ENCODE data around the gene EMILIN3.

The EMILIN3 gene, protein sequence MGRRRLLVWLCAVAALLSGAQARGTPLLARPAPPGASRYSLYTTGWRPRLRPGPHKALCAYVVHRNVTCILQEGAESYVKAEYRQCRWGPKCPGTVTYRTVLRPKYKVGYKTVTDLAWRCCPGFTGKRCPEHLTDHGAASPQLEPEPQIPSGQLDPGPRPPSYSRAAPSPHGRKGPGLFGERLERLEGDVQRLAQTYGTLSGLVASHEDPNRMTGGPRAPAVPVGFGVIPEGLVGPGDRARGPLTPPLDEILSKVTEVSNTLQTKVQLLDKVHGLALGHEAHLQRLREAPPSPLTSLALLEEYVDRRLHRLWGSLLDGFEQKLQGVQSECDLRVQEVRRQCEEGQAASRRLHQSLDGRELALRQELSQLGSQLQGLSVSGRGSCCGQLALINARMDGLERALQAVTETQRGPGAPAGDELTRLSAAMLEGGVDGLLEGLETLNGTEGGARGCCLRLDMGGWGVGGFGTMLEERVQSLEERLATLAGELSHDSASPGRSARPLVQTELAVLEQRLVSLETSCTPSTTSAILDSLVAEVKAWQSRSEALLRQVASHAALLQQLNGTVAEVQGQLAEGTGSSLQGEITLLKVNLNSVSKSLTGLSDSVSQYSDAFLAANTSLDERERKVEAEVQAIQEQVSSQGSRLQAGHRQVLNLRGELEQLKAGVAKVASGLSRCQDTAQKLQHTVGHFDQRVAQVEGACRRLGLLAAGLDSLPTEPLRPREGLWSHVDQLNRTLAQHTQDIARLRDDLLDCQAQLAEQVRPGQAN

DNA sequence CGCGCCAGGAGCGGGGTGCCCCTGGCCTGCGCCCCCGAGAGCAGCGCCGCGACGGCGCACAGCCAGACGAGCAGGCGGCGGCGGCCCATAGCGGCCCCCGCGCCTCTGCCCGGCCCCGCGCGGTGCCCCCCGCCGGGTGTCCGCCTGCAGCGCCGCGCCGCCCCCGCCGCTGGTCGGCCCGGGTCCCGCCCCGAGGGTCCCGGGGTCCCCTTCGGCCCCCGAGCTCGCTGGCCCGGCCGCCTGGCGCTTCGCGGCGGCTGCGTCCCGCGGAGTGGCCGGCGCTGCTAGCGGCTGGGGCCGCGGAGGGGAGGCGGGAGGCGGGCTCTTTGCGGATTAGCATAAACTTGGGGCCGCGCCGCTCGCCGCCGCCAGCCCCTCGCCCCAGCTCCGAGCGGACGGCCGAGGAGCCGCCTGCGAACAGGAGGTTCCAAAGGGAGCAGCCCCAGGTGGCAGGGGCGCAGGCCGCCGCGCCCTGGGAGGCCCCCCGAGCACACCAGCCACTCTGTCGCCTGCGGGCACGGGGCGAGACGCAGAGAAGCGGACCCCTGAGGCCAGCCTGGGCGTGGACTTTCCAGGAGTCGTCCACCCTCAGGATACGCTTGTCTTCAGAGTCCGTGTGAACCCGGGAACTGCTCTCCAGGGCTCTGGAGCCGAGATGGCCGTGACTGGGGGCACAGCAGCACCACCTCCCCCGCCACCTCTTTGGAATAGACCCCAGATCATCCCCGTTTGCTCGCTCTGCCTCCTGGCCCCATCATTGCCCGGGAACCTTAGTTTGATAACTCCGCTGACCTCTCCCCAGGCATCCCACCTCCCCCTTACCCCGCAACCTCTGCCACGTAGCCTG, at the start of gene EMILIN3:
Gene EMILIN3, minus strand, starts transcription at position 273 of the 847 bp plus-strand sequence. Its CDS starts 184 bp downstream, at position 89.
- no peak for DNase-seq (ENCODE audit: low spot score)

DNA sequence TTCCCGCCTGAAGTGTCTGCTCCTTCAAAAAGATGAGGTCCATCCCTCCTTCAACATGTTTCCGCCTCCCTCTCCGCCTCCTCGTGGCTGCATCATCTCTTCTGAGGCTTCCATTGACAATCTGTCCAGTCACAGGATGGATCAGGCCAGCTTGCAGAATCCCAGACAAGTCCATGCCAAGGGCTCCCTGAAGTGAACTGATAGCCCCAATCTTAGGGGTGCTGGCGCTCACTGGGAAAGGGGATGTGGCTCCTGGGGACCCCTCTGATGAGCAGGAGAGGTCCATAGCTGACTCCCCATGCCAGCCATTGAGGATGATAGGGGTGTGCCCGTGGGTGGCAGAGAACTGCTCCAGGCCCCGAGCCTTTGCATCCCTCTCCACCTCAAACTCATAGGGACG, 48.6 kb upstream of the EMILIN3 start:
- no peak for DNase-seq (ENCODE audit: low spot score)

DNA sequence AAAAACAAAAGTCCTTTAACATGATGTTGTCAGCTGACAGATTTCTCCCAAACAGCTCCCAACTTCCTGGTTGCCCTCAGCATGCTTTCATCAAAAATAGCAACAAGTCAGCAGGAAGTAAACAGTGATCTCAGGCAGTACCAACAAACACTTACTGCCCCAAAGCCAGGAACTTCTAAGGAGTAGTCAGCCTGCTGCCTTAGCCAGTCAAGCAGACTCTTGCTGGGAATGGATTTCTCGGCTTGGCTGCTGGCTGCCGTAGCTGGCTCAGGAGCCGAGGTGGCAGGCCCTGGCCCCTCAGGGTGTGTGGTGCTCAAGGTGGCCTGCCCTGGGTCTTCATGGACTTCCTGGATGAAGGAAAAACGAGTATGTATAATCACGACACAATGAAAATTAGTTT, 46.6 kb upstream of the EMILIN3 start:
- DNase-seq (ENCODE audit: low spot score), result no peak

DNA sequence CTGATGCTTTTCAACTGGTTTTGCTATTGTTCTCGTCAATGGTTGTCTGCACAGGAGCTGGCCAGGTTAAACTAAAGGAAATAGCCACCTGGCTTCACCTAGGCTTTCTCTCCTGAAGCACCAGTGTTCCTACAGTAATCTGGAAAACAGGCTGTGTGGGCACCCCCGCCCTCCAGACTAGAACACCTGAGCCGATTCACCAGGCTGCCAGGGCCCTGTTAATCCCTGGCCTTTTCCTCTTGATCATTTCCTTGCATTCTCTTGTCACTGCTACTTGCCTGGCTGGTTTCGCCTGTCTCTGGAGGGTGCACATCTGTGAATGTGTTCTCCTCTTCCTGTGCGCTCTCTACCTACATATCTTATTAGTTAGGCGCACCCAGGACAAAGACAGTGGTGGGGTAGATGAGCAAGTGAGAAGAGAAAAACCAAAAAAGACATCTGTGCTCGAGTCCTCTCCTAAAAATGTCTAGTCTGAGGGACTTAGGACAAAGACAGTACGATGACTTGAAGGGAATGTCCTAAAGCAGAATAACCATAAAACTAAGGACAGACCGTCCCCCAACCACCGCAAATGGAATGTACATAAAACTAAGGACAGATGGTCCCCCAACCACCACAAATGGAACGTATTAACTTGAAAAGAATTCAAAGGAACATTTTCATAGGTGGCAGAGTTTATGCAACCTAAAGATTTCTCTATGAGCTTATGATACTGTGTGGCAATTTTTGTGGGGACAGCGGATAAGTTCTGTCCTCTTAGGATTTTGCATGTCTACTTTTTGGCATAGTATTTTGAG, 45.9 kb upstream of the EMILIN3 start:
- no peak for DNase-seq (ENCODE audit: low spot score)

DNA sequence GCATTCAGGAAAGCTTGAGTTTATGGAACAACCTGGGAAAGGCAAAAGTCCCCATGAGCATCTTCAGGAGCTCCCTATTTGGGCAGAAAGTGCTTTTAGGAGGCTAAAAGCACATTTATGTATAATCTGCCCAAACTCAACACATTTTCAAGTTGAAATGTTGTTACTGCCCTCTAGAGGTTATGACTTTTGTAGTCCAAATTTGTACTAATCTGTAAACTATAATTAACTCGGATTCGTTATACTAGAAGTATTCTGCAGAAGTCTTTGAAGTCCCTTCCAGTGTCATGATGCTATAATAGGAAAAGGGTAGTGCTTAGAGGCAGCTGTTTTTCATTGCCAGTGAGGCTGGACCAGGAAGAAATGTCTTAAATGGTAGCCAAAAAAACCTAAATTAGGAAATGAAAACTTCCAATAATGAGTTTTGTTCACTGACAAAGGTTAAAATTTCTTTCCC, 44.8 kb upstream of the EMILIN3 start:
- DNase-seq (ENCODE audit: low spot score), result no peak

DNA sequence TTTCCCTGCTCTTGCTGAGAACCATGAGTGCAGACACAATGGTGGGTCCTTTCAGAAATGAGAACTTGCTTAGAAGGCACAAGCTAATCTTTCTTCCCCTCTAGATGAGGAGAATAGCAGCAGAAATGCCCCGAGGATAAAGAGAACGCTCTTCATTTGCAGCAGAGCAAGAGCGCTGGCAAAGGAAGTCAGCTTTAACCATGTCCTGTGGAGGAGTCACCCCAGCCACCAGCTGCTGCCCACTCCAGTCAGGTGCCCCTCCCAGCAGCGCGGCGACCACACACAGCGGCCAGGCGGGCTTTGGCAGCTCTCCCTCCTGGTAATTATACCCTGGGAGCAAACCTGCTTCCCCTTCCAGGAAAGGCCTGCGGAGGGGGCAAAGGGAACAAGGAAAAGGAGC, 42.4 kb upstream of the EMILIN3 start:
- peak; percentile 31 for DNase-seq (ENCODE audit: low spot score)

DNA sequence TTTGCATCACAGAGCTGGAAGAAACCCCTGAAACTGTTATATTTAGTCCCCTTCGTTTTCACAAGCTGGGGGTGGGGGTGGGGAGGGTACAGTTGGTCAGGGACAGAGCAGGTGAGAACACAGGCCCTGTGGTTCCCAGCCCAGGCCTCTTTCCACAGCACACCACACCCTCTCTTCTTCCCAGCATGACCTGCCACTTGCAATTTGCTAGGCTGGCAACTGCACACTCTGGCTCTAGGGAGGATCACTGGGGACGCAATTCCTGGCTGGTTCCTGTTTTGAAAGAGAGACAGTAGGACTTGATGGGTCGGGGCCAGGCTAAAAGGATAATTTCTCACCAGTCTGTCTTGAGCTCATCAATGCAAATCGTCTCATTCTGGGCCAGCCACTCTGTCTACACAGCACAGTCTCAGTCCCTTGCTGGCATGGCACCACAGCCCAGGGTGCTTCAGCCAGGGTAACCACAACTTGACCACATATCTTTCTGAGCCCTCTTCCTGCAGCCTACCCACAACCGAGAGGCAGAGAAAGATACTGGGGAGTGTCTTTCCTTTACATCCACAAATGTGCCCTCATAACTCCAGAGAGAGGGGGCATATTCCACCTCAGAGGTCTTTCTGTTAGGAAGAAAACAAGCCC, 41.7 kb upstream of the EMILIN3 start:
- DNase-seq (ENCODE audit: low spot score), result no peak

DNA sequence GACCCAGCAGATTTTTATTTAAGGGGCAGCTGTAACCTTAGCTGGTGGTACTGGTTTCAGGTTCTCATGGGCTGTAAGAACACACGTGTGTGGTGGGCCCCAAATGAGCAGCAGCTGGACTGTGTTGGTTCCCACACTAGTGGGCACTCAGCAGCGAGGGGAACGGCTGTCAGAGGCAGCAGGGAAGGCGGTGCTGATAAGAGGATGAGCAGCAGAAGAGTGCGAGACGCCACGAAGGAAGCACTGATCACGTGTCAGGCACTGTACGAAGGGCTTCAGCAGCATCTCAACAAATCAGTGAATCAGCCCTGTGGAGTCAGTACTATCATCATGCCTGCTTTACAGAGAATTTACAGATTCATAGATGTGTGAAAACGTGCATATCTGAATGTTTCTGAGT, 41.0 kb upstream of the EMILIN3 start:
- no peak for DNase-seq (ENCODE audit: low spot score)

DNA sequence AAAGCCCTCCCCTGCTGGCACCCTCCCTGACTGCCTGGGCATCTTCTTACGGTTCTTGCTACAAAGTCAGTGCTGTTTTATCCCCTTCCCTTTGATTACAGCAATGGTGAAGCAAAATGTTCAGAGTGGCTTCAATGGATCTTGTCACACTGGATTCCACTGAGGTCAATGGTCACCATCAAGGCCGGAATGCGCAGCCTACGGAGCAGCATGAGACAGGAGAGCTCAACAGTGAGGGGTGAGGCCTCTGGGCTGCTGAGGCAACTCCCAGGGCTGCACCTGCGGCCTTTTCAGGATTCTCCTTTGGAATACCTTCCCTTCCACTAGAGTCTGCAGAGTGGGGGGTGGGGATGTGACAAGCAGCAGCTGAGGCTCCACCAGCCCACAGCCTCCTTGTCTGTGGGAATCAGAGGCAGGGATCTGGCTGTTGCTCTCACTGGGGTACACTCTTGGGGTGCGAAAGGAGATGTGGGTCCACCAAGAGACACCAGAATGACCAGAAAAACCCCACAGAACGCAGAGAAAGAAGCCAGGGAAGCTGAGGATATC, 40.4 kb upstream of the EMILIN3 start:
- no peak for DNase-seq (ENCODE audit: low spot score)

DNA sequence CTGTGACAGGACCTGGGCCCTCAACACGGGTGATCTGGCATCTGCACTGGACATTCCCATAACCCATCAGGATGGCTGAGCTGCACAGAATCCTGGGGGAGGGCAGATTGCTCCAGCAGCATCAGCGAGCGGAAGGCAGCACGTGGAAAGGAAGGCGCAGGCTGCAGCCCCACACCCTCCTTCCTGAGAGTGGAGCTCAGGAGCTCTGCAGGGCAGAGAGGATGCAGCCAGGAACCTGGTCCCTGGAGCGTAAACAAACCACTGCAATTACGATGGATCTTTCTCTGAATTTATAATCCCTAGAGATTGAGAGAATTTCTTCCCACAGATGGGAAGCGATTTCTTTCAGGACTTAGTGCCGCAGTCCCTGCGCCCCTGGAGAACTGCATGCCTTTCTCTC, 39.7 kb upstream of the EMILIN3 start:
- no peak for DNase-seq (ENCODE audit: low spot score)

DNA sequence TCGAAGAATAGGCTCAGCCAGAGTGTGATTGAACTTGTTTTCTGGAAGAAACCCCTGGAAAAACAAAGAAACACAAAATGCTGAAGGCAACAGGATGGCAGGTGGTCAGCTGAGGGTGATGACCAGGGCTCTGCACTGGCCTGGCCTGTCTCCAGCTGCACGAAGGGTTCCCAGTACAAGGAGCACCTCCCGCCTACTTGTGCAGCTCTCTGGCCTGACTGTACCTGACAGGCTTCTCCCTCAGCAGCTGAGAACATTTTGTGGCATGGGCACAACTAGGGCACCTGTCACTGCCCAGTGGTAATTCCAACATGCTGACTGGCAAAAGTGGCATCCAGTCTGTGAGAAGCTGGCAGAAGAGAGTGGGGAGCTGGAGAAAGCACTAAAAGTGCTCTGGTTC, 38.8 kb upstream of the EMILIN3 start:
- DNase-seq (ENCODE audit: low spot score), result no peak

DNA sequence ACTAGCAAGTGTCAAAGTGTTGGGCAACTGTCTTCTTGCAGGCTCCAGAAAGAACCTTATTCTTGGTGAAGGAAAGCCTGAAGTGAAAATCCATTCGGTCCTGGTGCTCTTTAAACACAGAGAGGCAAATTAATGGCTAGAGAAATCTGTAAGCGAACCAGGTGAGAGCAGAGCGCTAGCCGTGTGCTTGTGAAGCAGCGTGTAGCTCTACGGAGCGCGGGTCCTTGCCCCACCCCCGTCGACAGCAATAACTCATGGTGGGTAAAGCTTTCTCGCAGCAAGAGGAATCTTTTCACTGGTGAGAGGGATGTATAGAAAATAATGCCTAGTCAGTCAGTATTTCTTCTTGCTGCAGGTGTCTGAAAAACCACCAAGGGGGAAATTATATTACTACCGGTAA, 37.0 kb upstream of the EMILIN3 start:
- DNase-seq (ENCODE audit: low spot score), result no peak

DNA sequence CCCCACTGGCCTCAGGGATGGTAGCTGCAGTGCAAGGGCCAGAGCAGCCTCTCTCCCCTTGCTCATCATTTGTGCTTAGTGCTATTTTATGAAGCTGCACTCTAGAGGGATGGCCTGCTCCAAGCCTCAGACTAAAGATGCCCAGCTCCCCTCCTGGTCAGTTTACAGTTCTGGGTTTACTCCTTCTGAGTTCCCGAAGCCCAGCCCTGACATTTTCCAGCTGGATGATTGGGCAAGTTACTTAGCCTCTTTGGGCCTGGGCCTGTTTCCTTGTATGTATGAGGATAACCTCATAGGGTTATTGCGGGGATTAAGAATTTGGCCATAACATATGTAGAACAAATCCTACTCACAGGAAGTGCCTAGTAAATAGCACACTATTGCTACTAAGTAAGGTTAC, 31.8 kb upstream of the EMILIN3 start:
- no peak for DNase-seq (ENCODE audit: low spot score)

DNA sequence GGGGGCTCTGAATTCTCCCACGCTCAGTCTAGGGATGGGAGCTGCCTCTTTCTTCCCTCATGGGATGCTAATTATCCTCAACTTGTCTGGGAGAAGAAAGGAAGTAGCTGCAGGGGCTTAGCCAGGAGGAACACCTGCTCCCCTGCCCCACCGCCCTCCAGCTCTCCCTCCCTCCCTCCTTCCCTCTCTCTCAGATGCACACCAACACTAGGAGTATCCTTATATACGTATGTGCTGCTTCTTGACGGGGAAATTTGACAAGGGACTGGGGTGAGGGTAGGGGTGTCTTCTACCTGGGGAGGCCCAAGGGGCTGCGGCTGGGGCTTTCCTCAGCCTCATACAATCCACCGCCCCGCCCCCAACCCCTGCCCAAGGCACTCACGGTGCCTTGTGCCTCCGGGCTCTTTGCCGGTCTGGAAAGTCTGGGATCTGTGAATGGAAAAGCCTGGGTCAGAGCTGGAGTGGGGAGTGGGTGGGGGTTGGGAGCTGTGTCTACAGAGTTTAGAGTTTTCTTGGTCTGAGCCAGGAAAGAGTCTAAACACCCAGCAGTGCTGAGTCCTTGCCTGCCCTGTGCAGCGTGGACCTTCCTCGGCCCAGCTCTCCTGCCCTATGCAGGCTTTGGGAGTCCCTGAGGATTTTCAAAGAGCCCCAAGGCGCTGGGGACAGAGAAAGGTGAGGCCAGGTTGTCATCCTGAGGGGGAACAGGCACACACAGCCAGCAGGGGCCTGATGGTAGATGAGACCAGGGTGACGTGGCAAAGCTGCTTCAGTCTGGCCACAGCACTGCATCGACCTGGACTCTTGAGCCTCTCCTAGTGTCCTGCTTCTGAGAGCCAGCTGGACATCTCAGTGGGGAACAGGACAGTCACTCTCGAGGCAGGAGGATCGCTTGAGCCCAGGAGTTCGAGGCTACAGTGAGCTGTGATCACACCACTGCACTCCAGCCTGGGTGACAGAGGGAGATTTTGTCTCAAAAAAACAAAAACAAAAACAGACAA, 29.3 kb upstream of the EMILIN3 start:
- DNase-seq (ENCODE audit: low spot score), result no peak

DNA sequence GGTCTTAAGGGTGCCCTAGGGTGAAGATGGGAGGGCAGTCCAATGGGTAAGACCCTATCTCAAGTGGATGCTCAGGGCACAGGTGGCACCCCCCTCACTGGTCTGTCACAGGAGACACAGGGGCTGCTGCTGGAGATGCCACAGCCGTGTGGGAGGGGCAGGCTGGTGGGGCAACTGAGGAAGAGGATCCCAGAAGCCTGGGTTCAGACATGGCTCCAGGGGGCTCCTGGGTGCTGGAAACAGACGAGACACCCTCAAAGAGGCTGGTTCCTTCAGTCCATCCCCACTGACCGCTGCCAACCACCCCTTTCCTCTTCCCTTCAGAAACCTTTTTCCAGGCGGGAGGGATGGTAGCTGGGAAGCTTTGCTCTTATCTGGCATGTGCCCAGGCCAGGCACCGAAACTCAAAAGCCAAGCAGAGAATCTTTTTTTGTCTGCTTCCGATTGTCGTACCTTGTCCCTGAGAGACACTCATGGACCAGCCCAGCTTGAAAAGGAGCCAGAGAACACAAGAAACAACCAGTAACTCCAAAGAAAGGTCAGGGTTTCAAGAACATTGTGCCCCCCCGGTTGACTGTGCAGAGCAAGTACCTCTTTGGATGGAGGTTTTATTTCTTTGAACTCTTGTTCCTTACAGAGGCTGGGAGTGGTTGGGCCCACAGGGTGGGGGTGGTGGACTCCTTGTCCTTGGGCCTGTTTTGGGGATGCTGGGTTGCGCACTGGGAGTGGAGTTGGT, 28.5 kb upstream of the EMILIN3 start:
- DNase-seq (ENCODE audit: low spot score), result no peak

DNA sequence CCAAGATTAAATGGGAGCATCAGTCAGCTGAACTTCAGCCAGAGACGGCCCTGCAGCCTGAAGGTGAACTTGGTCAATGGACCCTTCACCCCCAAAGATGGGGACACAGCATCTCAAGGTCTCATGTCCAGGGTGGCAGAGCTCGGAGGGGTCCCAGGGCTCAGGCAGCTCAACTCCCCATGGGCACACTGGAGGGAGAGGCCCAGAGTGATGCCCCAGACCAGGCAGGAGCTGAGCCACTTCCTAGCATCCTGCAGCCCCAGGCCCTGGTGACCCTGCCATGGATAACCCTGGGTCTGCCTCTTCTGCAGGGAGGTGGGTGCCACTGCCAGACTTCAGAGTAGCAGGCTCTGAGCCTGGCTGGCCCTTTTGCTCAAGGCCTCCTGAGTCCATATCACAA, 27.5 kb upstream of the EMILIN3 start:
- DNase-seq (ENCODE audit: low spot score), result no peak

DNA sequence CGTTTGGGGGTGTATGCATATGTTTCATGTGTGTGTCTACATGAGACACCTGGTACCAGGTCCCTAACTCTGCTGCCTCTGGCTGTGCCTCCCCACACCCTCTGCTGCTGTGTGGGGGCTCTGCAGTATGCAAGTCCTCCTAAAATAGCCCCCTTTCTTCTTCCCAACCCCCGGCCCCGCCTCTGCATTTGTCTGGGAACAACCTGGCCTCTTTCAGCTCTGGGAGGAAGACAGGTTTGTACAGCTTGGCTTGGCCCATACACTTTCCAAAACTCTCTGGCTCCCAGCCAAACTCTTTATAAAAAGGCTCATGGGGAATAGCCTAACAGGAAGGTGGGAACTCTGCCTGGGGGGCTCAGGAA, 27.1 kb upstream of the EMILIN3 start:
- no peak for DNase-seq (ENCODE audit: low spot score)

DNA sequence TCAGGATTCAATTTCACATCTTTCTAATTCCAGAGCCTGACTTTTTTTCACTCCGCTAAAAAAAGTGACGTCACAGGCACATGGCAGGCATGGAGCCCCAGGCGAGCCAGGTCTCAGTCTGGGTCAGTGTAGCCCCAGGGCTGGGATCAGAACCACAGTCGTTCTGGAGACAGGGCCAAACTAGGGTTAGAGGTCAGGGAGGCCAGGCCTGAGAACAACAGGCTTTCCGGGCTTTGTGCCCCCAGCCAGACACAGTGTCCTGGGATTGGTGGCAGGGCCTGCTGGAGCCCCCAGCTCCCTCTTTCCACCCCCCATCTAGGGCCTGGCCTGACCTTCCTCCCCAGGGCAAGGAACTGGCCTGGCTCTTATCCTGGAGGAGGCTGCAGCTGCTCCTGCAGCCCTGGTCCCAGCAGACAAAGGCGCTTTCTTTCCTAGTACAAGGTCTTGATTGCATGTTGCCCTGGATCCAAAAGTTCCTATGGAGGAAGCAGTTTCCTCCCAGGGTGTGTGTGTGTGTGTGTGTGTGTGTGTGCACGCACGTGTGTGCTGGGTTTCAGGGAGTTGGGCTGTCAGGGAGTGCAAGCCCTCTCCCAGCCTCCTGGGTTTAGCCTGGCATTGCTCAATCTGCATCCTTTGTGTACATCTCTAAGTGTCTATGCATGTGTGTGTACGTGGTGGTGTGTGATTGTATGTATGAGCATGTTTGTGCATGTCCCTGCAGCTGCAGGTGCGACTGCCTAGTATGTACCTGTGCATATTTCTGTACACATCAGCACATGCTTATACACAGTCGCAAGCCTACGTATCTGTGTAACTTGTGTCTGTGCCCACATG, 26.5 kb upstream of the EMILIN3 start:
- peak; percentile 80 for DNase-seq (ENCODE audit: low spot score)
